Stomach (tissue), 9 donors: Measurements from ENCODE around the gene GNG7. TPM values are rescaled to one million over a fixed set of nuclear protein-coding genes. Genes with fewer than 3 reads are reported as not detected.

Experiments used
- DNase-seq, 2 donors: peaks; one replicate each; pipeline versions ENCODE4 v3.0.0 to v3.0.0-alpha.2; 2013 to 2019
- H3K27ac ChIP-seq, 5 donors: fragments of 200-600 bp in 4 of 5; sonication (generic) in 4 of 5; one replicate each; pipeline ENCODE4 v1.5.1; 2013 to 2019; ENCODE audit warnings: mild to moderate bottlenecking in 1 of 5, moderate library complexity in 1 of 5
- H3K27me3 ChIP-seq, 3 donors: fragments of 200-600 bp; sonication (generic); one replicate each; pipeline ENCODE4 v1.5.1; 2017 to 2019; ENCODE audit warnings: mixed run types in 1 of 3
- H3K36me3 ChIP-seq, 4 donors: fragments of 200-600 bp; sonication (generic); 1 replicate in 3 of 4; 2 replicates in 1 of 4; pipeline ENCODE4 v1.5.1; 2016 to 2019
- H3K4me1 ChIP-seq, 4 donors: fragments of 200-600 bp; sonication (generic); one replicate each; pipeline ENCODE4 v1.5.1; 2016 to 2019
- H3K4me3 ChIP-seq, 4 donors: fragments of 200-600 bp; sonication (generic) in 3 of 4; one replicate each; pipeline ENCODE4 v1.5.1; 2016 to 2019; ENCODE audit warnings: mild to moderate bottlenecking in 1 of 4
- H3K9me3 ChIP-seq, 4 donors: fragments of 200-600 bp; sonication (generic); one replicate each; pipeline ENCODE4 v1.5.1; 2016 to 2019
- EP300 ChIP-seq: sonication (generic); formaldehyde crosslinking; IDR thresholded peaks from one replicate; pipeline ENCODE4 v1.6.1; 2017; ENCODE audit warnings: antibody characterized with exemption
- POLR2A ChIP-seq, 4 donors: fragments of 450-650 bp; IDR thresholded peaks; one replicate each; pipeline ENCODE4 v1.6.1; 2016; ENCODE audit warnings: antibody characterized with exemption in 4 of 4, control low read depth in 2 of 4, mild to moderate bottlenecking in 1 of 4, moderate library complexity in 1 of 4
- POLR2AphosphoS5 ChIP-seq, 3 donors: sonication (generic); formaldehyde crosslinking; IDR thresholded peaks; one replicate each; pipeline ENCODE4 v1.6.1; 2016; ENCODE audit warnings: antibody characterized with exemption in 3 of 3
- WGBS, 5 donors: extraction: QIAGEN DNeasy Blood & Tissue Kit in 3 of 5; methylation state at CpG; one replicate each; pipeline versions ENCODE4 v1.1.5 to v1.1.7; 2013 to 2018; 5-methylcytosine and 5-hydroxymethylcytosine counted together
- intact Hi-C: fragments of 100-400 bp; cut with DNase I; formaldehyde crosslinking; loops from one replicate; pipeline ENCODE4 v1.15.1; 2023; ENCODE audit warnings: low total_unique reads
- polyA plus RNA-seq, 3 donors: library from polyadenylated mRNA; stranded (reverse); fragments of 200-250 nt; gene quantifications; one replicate each; pipeline ENCODE4 v1.2.3, GENCODE V29; 2013
- total RNA-seq, 5 donors: library from RNA; depleted of rRNA; stranded (reverse); fragments of >200 nt; gene quantifications; one replicate each; pipeline versions ENCODE4 v1.1.0 to v1.2.3, GENCODE V29; 2014 to 2016
- TF ChIP-seq, protein P1 (sequence below), 7 experiments: fragments of 450-650 bp in 4 of 7; fragments of 200-600 bp in 3 of 7; sonication (generic) in 3 of 7; IDR thresholded peaks; one replicate each; pipeline ENCODE4 v1.5.1; 2016 to 2019; ENCODE audit warnings: antibody characterized with exemption in 7 of 7, control low read depth in 2 of 7, mild to moderate bottlenecking in 1 of 7
- donor health status: healthy with polysubstance abuse.
- donor health status: Bipolar disorder and iron deficiency.
- donor health status: healthy.

GNG7 gene
- total and polyA plus RNA-seq, 8 donors = 0.58 to 15.1 (median 4.3) TPM

DNA sequence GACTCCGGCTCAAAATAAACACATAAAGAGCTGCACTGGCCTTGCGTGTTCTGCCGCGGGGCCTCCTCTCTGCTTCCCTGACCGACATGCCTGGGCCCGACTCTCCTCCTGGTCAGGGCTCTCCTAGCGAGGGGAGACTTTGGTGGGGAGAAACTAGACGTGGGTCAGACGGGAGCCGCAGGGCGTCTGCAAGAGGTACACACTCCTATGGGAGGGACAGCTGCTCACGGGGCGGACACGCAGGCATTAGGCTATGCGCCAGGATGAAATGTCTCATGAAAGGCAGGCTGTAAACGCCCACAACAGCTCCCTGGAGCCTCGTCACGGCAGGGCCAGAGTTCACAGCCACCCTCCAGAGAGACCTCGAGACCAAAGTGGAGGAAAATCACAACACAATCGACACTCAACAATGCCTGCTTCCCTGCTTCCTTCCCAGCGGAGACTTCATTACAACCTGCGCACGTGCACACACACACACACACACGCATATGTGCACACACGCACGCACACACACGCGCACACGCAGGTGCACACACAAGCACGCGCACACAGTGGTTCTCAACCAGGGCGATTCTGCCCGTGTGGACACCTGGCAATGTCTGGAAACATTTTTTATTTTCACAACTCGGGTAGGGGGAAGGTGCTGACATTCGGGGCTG, 31.6 kb upstream of the GNG7 start:
- Histone ChIP-seq H3K27me3 (peaks cover 0 to under 1% (median 0%) of the 10 kb centered on the region in 3 donors), H3K9me3 (no peaks in the 10 kb centered on the region), H3K36me3 (peaks cover 24 to 62% (median 57%) of the 10 kb centered on the region in 4 donors), H3K4me3 (no peak overlapping the region), H3K4me1 (peaks cover 8 to 21% (median 13%) of the 10 kb centered on the region in 4 donors), H3K27ac (no peak overlapping the region)
- TF ChIP-seq POLR2AphosphoS5 (IDR thresholded peaks at IDR 0.05) = no peak
- TF ChIP-seq, protein P1, sequence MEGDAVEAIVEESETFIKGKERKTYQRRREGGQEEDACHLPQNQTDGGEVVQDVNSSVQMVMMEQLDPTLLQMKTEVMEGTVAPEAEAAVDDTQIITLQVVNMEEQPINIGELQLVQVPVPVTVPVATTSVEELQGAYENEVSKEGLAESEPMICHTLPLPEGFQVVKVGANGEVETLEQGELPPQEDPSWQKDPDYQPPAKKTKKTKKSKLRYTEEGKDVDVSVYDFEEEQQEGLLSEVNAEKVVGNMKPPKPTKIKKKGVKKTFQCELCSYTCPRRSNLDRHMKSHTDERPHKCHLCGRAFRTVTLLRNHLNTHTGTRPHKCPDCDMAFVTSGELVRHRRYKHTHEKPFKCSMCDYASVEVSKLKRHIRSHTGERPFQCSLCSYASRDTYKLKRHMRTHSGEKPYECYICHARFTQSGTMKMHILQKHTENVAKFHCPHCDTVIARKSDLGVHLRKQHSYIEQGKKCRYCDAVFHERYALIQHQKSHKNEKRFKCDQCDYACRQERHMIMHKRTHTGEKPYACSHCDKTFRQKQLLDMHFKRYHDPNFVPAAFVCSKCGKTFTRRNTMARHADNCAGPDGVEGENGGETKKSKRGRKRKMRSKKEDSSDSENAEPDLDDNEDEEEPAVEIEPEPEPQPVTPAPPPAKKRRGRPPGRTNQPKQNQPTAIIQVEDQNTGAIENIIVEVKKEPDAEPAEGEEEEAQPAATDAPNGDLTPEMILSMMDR (IDR thresholded peaks at IDR 0.05) = no peak
- no peak for TF ChIP-seq EP300
- no peak for TF ChIP-seq POLR2A (IDR thresholded peaks at IDR 0.05)
- DNase-seq = no peak
- intact Hi-C loops = no loop called here
- 77 to 90% (median 88%) methylated on average over 34 to 35 of the region's 35 CpGs for WGBS, 5 donors

DNA sequence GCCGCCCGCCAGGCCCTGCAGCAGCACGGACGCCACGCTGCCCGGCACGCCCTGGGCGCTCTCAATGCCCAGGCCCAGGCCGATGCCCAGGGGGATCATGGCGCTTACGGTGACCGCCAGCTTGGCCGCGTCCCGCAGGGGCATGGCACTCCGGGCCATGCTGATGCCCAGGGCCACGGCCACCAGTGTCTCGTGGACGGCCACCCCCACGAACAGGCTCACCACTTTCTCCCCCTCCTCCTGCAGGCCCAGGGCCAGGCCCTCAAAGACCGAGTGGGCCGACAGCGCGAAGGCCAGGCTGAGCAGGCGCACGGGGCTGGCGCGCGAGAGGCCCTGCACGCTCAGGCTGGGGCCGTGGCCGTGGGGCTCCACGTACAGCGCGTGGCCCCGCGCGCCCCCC, 30.4 kb upstream of the GNG7 start:
- Histone ChIP-seq H3K36me3 (peaks cover 24 to 62% (median 57%) of the 10 kb centered on the region in 4 donors), H3K27me3 (peaks cover 0 to 11% (median 3%) of the 10 kb centered on the region in 3 donors), H3K4me3 (no peak overlapping the region), H3K27ac (no peak overlapping the region), H3K9me3 (no peaks in the 10 kb centered on the region), H3K4me1 (peaks cover 0 to 9% (median 2%) of the 10 kb centered on the region in 4 donors)
- WGBS, 5 donors = 95 to 99% (median 97%) methylated on average over 23 to 38 of the region's 38 CpGs
- DNase-seq = no peak
- TF ChIP-seq EP300 (no peak), POLR2A (IDR thresholded peaks at IDR 0.05) (no peak), POLR2AphosphoS5 (IDR thresholded peaks at IDR 0.05) (no peak)
- TF ChIP-seq, protein P1 (IDR thresholded peaks at IDR 0.05) = no peak
- intact Hi-C loops = no loop called here

DNA sequence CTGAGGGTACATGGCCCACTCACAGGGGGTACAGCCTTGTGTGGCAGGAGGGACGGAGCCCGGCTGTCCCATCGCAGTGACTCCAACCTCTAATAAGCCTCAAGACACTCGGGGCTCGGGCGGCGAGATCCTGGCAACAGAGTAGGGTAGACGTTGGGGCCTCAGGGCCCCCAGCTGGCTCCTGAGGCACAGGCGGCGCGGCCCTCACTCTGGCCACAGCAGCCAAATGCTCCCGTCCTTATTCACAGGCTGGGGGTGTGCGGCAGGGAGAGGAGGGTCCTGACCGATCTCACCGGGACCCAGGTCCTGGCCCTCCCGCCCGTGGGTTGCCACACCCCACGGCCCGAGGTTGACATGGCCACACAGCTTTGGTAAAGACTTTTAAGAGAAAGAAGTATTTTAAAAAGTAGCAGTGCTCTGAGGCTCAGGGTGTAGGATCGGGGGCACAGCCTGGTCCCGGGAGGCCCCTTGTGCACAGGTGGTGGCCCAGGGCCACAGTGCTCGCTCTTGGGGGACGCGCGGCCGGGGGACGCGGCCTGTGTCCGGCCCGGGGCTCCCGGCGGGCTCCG, 29.7 kb upstream of the GNG7 start:
- DNase-seq = no peak
- intact Hi-C loops = no loop called here
- Histone ChIP-seq H3K27ac (no peak overlapping the region), H3K27me3 (peaks cover 0 to 17% (median 9%) of the 10 kb centered on the region in 3 donors), H3K4me3 (no peak overlapping the region), H3K9me3 (no peaks in the 10 kb centered on the region), H3K4me1 (peaks cover 0 to 4% (median 0%) of the 10 kb centered on the region in 4 donors), H3K36me3 (peaks cover 24 to 61% (median 57%) of the 10 kb centered on the region in 4 donors)
- WGBS, 5 donors = 89 to 96% (median 95%) methylated on average over 7 to 33 of the region's 33 CpGs
- TF ChIP-seq, protein P1 (IDR thresholded peaks at IDR 0.05) = no peak
- no peak for TF ChIP-seq POLR2A (IDR thresholded peaks at IDR 0.05)

DNA sequence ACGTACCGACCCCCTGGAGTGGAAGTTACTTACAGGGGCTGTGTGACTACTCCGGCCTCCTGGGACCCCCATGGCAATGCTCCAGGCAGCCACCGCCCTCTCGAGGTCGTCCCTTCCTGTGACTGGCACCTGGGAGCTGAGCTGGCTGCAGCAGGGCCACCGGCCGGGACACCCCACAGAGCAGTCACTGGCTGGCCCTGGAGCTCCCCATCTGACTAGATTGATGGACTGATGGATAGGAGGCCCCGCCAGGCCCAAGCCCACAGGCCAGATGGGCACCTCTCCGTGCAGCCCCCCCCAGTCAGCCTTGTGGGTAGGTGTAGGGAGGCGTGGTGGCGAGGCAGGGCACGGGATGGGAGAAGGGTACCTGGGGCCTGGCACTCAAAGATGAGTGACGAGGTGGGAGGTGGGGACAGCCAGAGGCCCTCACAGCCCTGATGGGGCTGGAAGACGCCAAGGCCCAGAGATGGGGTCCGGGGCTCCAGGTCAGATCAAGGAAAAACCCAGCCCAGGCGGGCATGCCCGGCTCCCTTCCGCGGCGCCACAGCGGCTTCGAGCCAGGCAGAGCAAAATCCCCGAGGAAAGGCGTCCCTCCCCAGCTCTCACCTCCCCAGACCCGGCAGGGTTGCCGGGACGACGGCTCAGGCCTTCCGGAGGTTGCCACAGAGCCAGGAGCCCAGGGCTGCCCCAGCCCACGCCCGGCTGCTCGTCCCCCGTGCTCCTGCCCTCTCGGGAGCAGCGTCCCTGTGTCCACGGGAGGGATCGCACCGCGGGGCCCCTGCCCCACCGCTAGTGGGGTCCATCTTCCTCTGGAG, 28.9 kb upstream of the GNG7 start:
- H3K4me1 ChIP-seq = peaks cover 0 to 8% (median 2%) of the 10 kb centered on the region in 4 donors
- H3K4me3 ChIP-seq = no peak overlapping the region
- no peak overlapping the region for H3K27ac ChIP-seq
- intact Hi-C loops = no loop called here
- H3K36me3 ChIP-seq = peaks cover 22 to 53% (median 49%) of the 10 kb centered on the region in 4 donors
- H3K9me3 ChIP-seq = no peaks in the 10 kb centered on the region
- WGBS, 5 donors = 84 to 87% (median 86%) methylated on average over 30 to 41 of the region's 41 CpGs
- no peak for DNase-seq
- H3K27me3 ChIP-seq = peaks cover 0 to 25% (median 18%) of the 10 kb centered on the region in 3 donors
- TF ChIP-seq, protein P1 (IDR thresholded peaks at IDR 0.05) = no peak
